HG02571 (cell line): ENCODE results near the gene DPM2.

Experiments used
- ATAC-seq: cut with Tn5 transposase; IDR thresholded peaks from one replicate; pipeline ENCODE4 v1.9.1; 2021; ENCODE audit warnings: mild to moderate bottlenecking, moderate library complexity; ENCODE audit not compliant: unreplicated experiment

The DPM2 gene

GRCh38 chr9:127938298-127938690 lies 640 bp upstream of the DPM2 start:
- ATAC-seq, result no peak

- ATAC-seq, result no peak
Observed at GRCh38 chr9:127937056-127937387, 632 bp downstream of the DPM2 start.

GRCh38 chr9:127936347-127936852 lies 1.3 kb downstream of the DPM2 start:
- no peak for ATAC-seq

GRCh38 chr9:127935765-127936221 lies 1.9 kb downstream of the DPM2 start:
- ATAC-seq, result no peak

GRCh38 chr9:127934986-127935385 lies 2.7 kb downstream of the DPM2 start:
- ATAC-seq, result no peak

GRCh38 chr9:127934248-127934647 lies 3.4 kb downstream of the DPM2 start:
- ATAC-seq, result no peak

GRCh38 chr9:127931092-127931881 lies 6.4 kb downstream of the DPM2 start:
- peak; percentile 13 for ATAC-seq

GRCh38 chr9:127930231-127931091 lies 7.2 kb downstream of the DPM2 start, which contains the start of gene PIP5KL1:
TSS of gene PIP5KL1 (minus strand) at chr9:127930777. CDS start at chr9:127930752, 25 bp downstream.
- ATAC-seq, result peak; percentile 71

GRCh38 chr9:127929625-127929979 lies 8.1 kb downstream of the DPM2 start:
- no peak for ATAC-seq

GRCh38 chr9:127928676-127929624 lies 8.7 kb downstream of the DPM2 start:
- ATAC-seq, result no peak

- no peak for ATAC-seq
Observed at GRCh38 chr9:127927988-127928675, 9.5 kb downstream of the DPM2 start.

GRCh38 chr9:127927201-127927987 lies 10.3 kb downstream of the DPM2 start:
- no peak for ATAC-seq

- ATAC-seq, result no peak
Observed at GRCh38 chr9:127926906-127927200, 10.8 kb downstream of the DPM2 start.

- ATAC-seq, result no peak
Observed at GRCh38 chr9:127925959-127926905, 11.4 kb downstream of the DPM2 start.

GRCh38 chr9:127924736-127925444 lies 12.8 kb downstream of the DPM2 start:
- no peak for ATAC-seq

GRCh38 chr9:127923771-127924170 lies 13.9 kb downstream of the DPM2 start:
- no peak for ATAC-seq

GRCh38 chr9:127923046-127923445 lies 14.6 kb downstream of the DPM2 start:
- no peak for ATAC-seq
